Prostate gland (tissue), 2 donors: ENCODE results near the gene DOCK4. TPM values are rescaled to one million over a fixed set of nuclear protein-coding genes. Genes with fewer than 3 reads are reported as not detected.

Experiments used
- DNase-seq: peaks from one replicate; pipeline ENCODE4 v3.0.0-alpha.2; 2019; ENCODE audit warnings: low spot score
- H3K27ac ChIP-seq, 2 donors: fragments of 200-600 bp; sonication (generic); 2 replicates each; pipeline ENCODE4 v1.5.1; 2017 to 2019
- H3K27me3 ChIP-seq: fragments of 200-600 bp; sonication (generic); replicated peaks from 2 replicates; pipeline ENCODE4 v1.5.1; 2019; ENCODE audit not compliant: insufficient read depth
- H3K36me3 ChIP-seq, 2 donors: fragments of 200-600 bp; sonication (generic); 1 replicate in 1 of 2; 2 replicates in 1 of 2; pipeline versions ENCODE4 v1.5.1 to v1.8.1; 2017 to 2019
- H3K4me1 ChIP-seq: fragments of 200-600 bp; sonication (generic); replicated peaks from 2 replicates; pipeline ENCODE4 v1.5.1; 2019
- H3K4me3 ChIP-seq, 2 donors: fragments of 200-600 bp; sonication (generic); 2 replicates each; pipeline ENCODE4 v1.5.1; 2017 to 2019
- H3K9me3 ChIP-seq: fragments of 200-600 bp; sonication (generic); 2 replicates; pipeline ENCODE4 v1.5.1; 2017
- POLR2A ChIP-seq: fragments of 450-650 bp; IDR thresholded peaks from one replicate; pipeline ENCODE4 v1.6.1; 2016; ENCODE audit warnings: antibody characterized with exemption, mild to moderate bottlenecking
- POLR2AphosphoS5 ChIP-seq: sonication (generic); formaldehyde crosslinking; IDR thresholded peaks from one replicate; pipeline ENCODE4 v1.6.1; 2017; ENCODE audit warnings: antibody characterized with exemption
- WGBS: methylation state at CpG from one replicate; pipeline ENCODE4 v1.1.5; 2018; 5-methylcytosine and 5-hydroxymethylcytosine counted together
- intact Hi-C: fragments of 100-400 bp; cut with DNase I; formaldehyde crosslinking; loops from one replicate; pipeline ENCODE4 v1.14.2; 2022
- total RNA-seq, 2 donors: library from RNA; depleted of rRNA; stranded (reverse); fragments of >200 nt; gene quantifications; one replicate each; pipeline ENCODE4 v1.1.0, GENCODE V29; 2016
- TF ChIP-seq, protein P1 (sequence below), 4 experiments: fragments of 200-600 bp in 2 of 4; fragments of 450-650 bp in 2 of 4; sonication (generic) in 2 of 4; IDR thresholded peaks; 1 replicate in 3 of 4; 2 replicates in 1 of 4; pipeline ENCODE4 v1.5.1; 2016 to 2019; ENCODE audit warnings: antibody characterized with exemption in 4 of 4, mild to moderate bottlenecking in 2 of 4, moderate library complexity in 2 of 4

The DOCK4 gene
- total RNA-seq, 2 donors from 2014 or later, result 21.8 to 37.4 TPM

DNA sequence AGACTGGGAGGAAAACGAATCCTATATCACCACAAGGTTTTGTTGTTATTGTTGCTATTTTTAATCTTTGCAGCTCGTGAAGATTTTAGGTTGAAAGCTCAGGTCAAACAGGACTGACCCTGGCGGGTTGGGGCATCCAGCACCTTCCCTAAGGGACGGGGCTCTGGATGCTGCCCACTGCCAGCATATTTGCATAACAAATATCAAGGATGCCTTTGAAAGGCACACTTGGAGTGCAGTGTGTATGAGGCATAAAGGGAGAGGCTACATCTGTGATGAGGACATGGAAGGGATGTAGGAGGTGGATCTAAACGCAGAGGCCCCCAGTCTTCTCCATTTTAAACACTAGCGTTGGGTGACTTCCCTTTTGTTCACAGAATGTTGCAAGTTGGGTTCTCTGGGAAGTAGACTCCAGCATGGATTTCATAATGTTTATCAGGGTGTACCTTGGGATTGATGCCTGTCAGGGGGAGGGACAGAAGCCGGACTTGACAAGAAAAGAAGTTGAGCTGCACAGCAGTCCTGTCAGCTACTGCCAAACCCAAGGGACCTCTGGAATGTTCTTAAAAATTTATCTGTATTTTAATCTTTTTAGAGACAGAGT lies 462.9 kb downstream of the DOCK4 start:
- Histone ChIP-seq H3K4me3 (no peak overlapping the region), H3K27ac (no peak overlapping the region), H3K4me1 (peaks cover 4% of the 10 kb centered on the region), H3K27me3 (no peaks in the 10 kb centered on the region), H3K36me3 (no peaks in the 10 kb centered on the region), H3K9me3 (no peaks in the 10 kb centered on the region)
- no peak for TF ChIP-seq POLR2AphosphoS5
- TF ChIP-seq POLR2A, result no peak
- TF ChIP-seq, protein P1, sequence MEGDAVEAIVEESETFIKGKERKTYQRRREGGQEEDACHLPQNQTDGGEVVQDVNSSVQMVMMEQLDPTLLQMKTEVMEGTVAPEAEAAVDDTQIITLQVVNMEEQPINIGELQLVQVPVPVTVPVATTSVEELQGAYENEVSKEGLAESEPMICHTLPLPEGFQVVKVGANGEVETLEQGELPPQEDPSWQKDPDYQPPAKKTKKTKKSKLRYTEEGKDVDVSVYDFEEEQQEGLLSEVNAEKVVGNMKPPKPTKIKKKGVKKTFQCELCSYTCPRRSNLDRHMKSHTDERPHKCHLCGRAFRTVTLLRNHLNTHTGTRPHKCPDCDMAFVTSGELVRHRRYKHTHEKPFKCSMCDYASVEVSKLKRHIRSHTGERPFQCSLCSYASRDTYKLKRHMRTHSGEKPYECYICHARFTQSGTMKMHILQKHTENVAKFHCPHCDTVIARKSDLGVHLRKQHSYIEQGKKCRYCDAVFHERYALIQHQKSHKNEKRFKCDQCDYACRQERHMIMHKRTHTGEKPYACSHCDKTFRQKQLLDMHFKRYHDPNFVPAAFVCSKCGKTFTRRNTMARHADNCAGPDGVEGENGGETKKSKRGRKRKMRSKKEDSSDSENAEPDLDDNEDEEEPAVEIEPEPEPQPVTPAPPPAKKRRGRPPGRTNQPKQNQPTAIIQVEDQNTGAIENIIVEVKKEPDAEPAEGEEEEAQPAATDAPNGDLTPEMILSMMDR (IDR thresholded peaks at IDR 0.05), result no peak
- 85% methylated on average over 7 of the region's 7 CpGs for WGBS
- intact Hi-C loops, result loop anchor here (5.0 kb wide), 1 partner anchor 754 kb away; no protein-coding TSS in a partner anchor
- DNase-seq, result no peak

DNA sequence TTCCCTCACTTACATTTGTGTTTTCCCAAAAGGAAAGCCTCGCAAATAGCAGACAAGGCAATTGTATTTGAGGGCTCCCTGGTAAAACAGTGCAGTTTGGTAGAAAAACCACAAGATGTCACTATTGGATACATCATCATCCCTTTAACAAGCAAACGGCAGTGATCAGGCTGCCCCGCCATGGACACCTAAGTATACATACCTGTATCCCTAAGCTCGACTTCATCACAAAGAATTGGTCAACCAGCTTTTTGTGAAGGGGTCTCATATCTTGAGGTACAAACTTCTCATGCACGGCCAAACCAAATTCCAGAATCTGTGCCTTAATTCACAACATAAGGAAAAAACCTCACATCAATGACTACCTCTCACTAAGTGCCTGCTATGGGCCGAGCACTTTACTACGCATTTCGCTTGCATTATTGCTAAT lies 464.4 kb downstream of the DOCK4 start:
- H3K27me3 ChIP-seq, result no peaks in the 10 kb centered on the region
- peaks cover 4% of the 10 kb centered on the region for H3K4me1 ChIP-seq
- whole genome bisulfite sequencing, result 29% methylated on average over 8 of the region's 8 CpGs
- TF ChIP-seq POLR2A (no peak), POLR2AphosphoS5 (peak; percentile 31)
- TF ChIP-seq, protein P1 (IDR thresholded peaks at IDR 0.05), result peak in 3 of 4 experiments; percentile 60 to 73 (median 65)
- no peak overlapping the region for H3K27ac ChIP-seq
- no peaks in the 10 kb centered on the region for H3K9me3 ChIP-seq
- DNase-seq, result peak; percentile 65
- intact Hi-C loops, result loop anchor here (5.0 kb wide), 1 partner anchor 755 kb away; no protein-coding TSS in a partner anchor
- H3K4me3 ChIP-seq, result no peak overlapping the region
- no peaks in the 10 kb centered on the region for H3K36me3 ChIP-seq

DNA sequence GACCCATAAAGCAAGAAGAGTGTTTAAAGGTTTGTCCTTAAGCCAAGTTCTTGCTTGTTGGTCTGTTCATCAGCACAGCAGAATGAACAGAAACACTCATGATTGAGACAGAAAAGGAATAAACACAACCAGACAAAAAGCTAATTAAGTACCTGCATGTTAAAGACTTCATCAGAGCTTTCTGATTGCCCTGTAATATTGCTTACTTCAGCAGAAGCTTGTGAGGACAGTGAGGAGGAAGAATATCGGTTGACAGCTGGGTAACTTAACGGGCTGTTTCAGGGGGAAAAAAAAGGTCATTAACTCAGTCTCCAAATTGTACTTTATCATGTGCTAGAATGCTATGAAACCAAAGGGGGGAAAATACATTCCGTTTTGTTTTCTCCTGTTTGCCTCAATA lies 465.3 kb downstream of the DOCK4 start:
- intact Hi-C loops, result loop anchor here (5.0 kb wide), 1 partner anchor 756 kb away; no protein-coding TSS in a partner anchor
- Histone ChIP-seq H3K27ac (no peak overlapping the region), H3K4me1 (no peaks in the 10 kb centered on the region), H3K36me3 (no peaks in the 10 kb centered on the region), H3K4me3 (no peak overlapping the region), H3K27me3 (no peaks in the 10 kb centered on the region), H3K9me3 (no peaks in the 10 kb centered on the region)
- DNase-seq, result no peak
- TF ChIP-seq, protein P1 (IDR thresholded peaks at IDR 0.05), result no peak
- no peak for TF ChIP-seq POLR2AphosphoS5
- TF ChIP-seq POLR2A, result no peak
- 85% methylated on average over 3 of the region's 3 CpGs for WGBS

DNA sequence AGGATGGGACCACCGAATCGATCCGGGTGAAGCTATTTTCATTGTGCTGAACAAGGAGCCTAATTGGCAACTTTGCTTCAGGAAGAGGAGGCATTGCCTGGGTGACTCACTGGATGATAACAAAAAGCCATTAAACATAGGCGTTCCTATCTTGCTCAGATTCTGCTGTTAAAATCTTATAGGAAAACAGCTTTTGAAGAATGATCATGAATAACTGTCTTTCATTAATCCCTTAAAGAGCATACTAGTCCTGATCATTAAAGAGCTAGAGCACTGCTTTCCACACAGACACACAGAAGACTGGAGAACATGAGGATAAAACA lies 469.7 kb downstream of the DOCK4 start:
- WGBS, result 49% methylated on average over 4 of the region's 4 CpGs
- Histone ChIP-seq H3K27ac (no peak overlapping the region), H3K27me3 (no peaks in the 10 kb centered on the region), H3K4me1 (no peaks in the 10 kb centered on the region), H3K36me3 (no peaks in the 10 kb centered on the region), H3K9me3 (no peaks in the 10 kb centered on the region), H3K4me3 (no peak overlapping the region)
- no peak for DNase-seq
- intact Hi-C loops, result loop anchor here (10.0 kb wide), 2 partner anchors 172 to 642 kb away; partner anchors contain the start of genes IMMP2L and LRRN3
- TF ChIP-seq POLR2A (no peak), POLR2AphosphoS5 (no peak)
- TF ChIP-seq, protein P1 (IDR thresholded peaks at IDR 0.05), result no peak
